Prostate gland (tissue), 2 donors: ENCODE results near the gene PHKB. TPM values are rescaled to one million over a fixed set of nuclear protein-coding genes. Genes with fewer than 3 reads are reported as not detected.

Experiments
- DNase-seq: peaks from one replicate; pipeline ENCODE4 v3.0.0-alpha.2; 2019; ENCODE audit warnings: low spot score
- H3K27ac ChIP-seq, 2 donors: fragments of 200-600 bp; sonication (generic); 2 replicates each; pipeline ENCODE4 v1.5.1; 2017 to 2019
- H3K27me3 ChIP-seq: fragments of 200-600 bp; sonication (generic); replicated peaks from 2 replicates; pipeline ENCODE4 v1.5.1; 2019; ENCODE audit not compliant: insufficient read depth
- H3K36me3 ChIP-seq, 2 donors: fragments of 200-600 bp; sonication (generic); 1 replicate in 1 of 2; 2 replicates in 1 of 2; pipeline versions ENCODE4 v1.5.1 to v1.8.1; 2017 to 2019
- H3K4me1 ChIP-seq: fragments of 200-600 bp; sonication (generic); replicated peaks from 2 replicates; pipeline ENCODE4 v1.5.1; 2019
- H3K4me3 ChIP-seq, 2 donors: fragments of 200-600 bp; sonication (generic); 2 replicates each; pipeline ENCODE4 v1.5.1; 2017 to 2019
- H3K9me3 ChIP-seq: fragments of 200-600 bp; sonication (generic); 2 replicates; pipeline ENCODE4 v1.5.1; 2017
- CTCF ChIP-seq, 4 experiments: fragments of 200-600 bp in 2 of 4; fragments of 450-650 bp in 2 of 4; sonication (generic) in 2 of 4; IDR thresholded peaks; 1 replicate in 3 of 4; 2 replicates in 1 of 4; pipeline ENCODE4 v1.5.1; 2016 to 2019; ENCODE audit warnings: antibody characterized with exemption in 4 of 4, mild to moderate bottlenecking in 2 of 4, moderate library complexity in 2 of 4
- POLR2A ChIP-seq: fragments of 450-650 bp; IDR thresholded peaks from one replicate; pipeline ENCODE4 v1.6.1; 2016; ENCODE audit warnings: antibody characterized with exemption, mild to moderate bottlenecking
- POLR2AphosphoS5 ChIP-seq: sonication (generic); formaldehyde crosslinking; IDR thresholded peaks from one replicate; pipeline ENCODE4 v1.6.1; 2017; ENCODE audit warnings: antibody characterized with exemption
- WGBS: methylation state at CpG from one replicate; pipeline ENCODE4 v1.1.5; 2018; 5-methylcytosine and 5-hydroxymethylcytosine counted together
- intact Hi-C: fragments of 100-400 bp; cut with DNase I; formaldehyde crosslinking; loops from one replicate; pipeline ENCODE4 v1.14.2; 2022
- total RNA-seq, 2 donors: library from RNA; depleted of rRNA; stranded (reverse); fragments of >200 nt; gene quantifications; one replicate each; pipeline ENCODE4 v1.1.0, GENCODE V29; 2016

Gene PHKB
- total RNA-seq, 2 donors from 2014 or later: 70.1 to 93.7 TPM

- intact Hi-C loops: no loop called here
- H3K4me3 ChIP-seq: no peak overlapping the region
- H3K27me3 ChIP-seq: no peaks in the 10 kb centered on the region
- no peaks in the 10 kb centered on the region for H3K9me3 ChIP-seq
- H3K27ac ChIP-seq: no peak overlapping the region
- H3K4me1 ChIP-seq: no peaks in the 10 kb centered on the region
- WGBS: 39% methylated on average over 6 of the region's 6 CpGs
- H3K36me3 ChIP-seq: no peaks in the 10 kb centered on the region
- TF ChIP-seq POLR2A (no peak), CTCF (IDR thresholded peaks at IDR 0.05) (no peak), POLR2AphosphoS5 (no peak)
- no peak for DNase-seq
Observed at GRCh38 chr16:47627085-47627639, 166.0 kb downstream of the PHKB start.

DNA sequence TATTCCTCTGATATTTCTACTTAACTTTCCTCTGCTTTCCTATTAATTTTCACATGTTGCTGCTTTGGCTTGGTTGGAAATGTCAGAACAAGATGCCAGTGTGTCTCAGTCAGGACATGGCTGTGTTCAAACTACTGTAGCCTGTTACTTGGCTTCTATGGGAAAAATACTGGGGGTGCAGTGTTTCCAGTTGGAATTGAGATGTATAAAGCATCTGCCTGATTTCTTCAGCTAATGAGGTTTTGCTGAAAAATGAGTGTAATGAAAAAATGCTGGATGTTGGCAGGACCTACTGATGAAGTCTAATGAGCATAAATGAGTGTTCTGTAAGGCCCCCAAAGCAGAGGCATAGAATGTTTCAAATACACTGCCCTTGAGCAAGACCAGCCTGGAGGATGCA is 166.6 kb downstream of the PHKB start:
- Histone ChIP-seq H3K9me3 (no peaks in the 10 kb centered on the region), H3K27ac (no peak overlapping the region), H3K36me3 (no peaks in the 10 kb centered on the region), H3K27me3 (no peaks in the 10 kb centered on the region), H3K4me3 (no peak overlapping the region), H3K4me1 (no peaks in the 10 kb centered on the region)
- intact Hi-C loops: no loop called here
- DNase-seq: no peak
- TF ChIP-seq POLR2AphosphoS5: no peak
- no peak for TF ChIP-seq POLR2A

GRCh38 chr16:47631131-47631530 is 170.0 kb downstream of the PHKB start:
- Histone ChIP-seq H3K4me3 (no peak overlapping the region), H3K36me3 (no peaks in the 10 kb centered on the region), H3K27ac (no peak overlapping the region), H3K4me1 (no peaks in the 10 kb centered on the region), H3K27me3 (no peaks in the 10 kb centered on the region), H3K9me3 (no peaks in the 10 kb centered on the region)
- WGBS: 96% methylated on average over 5 of the region's 5 CpGs
- intact Hi-C loops: no loop called here
- TF ChIP-seq CTCF (IDR thresholded peaks at IDR 0.05) (no peak), POLR2AphosphoS5 (no peak), POLR2A (no peak)
- no peak for DNase-seq

DNA sequence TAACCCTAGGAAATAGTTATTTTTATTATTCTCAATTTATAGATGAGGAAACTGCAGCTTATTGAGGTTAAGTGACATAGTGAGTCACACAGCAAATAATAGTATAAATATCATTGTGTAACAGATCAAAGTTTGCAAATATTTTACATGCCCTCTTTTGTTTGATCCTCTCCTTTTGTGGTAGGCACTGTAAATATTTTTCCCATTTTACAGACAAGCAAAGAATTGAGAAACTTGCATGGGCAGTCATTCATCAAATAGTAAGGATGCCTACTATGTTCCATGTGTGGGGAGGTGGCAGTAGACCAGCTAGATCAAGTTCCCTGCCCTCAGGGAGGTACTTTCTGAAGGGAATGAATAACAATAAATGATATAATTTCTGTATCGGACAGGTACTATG is 173.0 kb downstream of the PHKB start:
- intact Hi-C loops: no loop called here
- Histone ChIP-seq H3K36me3 (no peaks in the 10 kb centered on the region), H3K27me3 (no peaks in the 10 kb centered on the region), H3K4me1 (no peaks in the 10 kb centered on the region), H3K9me3 (no peaks in the 10 kb centered on the region), H3K4me3 (no peak overlapping the region), H3K27ac (no peak overlapping the region)
- WGBS: 92% methylated on average over 1 of the region's 1 CpG
- no peak for DNase-seq
- peak; percentile 44 for TF ChIP-seq POLR2AphosphoS5
- no peak for TF ChIP-seq CTCF (IDR thresholded peaks at IDR 0.05)
- no peak for TF ChIP-seq POLR2A

GRCh38 chr16:47634727-47635126 is 173.6 kb downstream of the PHKB start:
- TF ChIP-seq POLR2A: no peak
- no peak for TF ChIP-seq POLR2AphosphoS5
- TF ChIP-seq CTCF (IDR thresholded peaks at IDR 0.05): no peak
- Histone ChIP-seq H3K4me3 (no peak overlapping the region), H3K27ac (no peak overlapping the region), H3K36me3 (no peaks in the 10 kb centered on the region), H3K4me1 (no peaks in the 10 kb centered on the region), H3K27me3 (no peaks in the 10 kb centered on the region), H3K9me3 (no peaks in the 10 kb centered on the region)
- no peak for DNase-seq
- intact Hi-C loops: no loop called here
